Measurements from ENCODE around the gene INCA1. TPM values are rescaled to one million over a fixed set of nuclear protein-coding genes. Genes with fewer than 3 reads are reported as not detected.

Gene INCA1
- total RNA-seq, 6 donors from 2014 or later, result 1.4 to 32.5 (median 3.1) TPM

DNA sequence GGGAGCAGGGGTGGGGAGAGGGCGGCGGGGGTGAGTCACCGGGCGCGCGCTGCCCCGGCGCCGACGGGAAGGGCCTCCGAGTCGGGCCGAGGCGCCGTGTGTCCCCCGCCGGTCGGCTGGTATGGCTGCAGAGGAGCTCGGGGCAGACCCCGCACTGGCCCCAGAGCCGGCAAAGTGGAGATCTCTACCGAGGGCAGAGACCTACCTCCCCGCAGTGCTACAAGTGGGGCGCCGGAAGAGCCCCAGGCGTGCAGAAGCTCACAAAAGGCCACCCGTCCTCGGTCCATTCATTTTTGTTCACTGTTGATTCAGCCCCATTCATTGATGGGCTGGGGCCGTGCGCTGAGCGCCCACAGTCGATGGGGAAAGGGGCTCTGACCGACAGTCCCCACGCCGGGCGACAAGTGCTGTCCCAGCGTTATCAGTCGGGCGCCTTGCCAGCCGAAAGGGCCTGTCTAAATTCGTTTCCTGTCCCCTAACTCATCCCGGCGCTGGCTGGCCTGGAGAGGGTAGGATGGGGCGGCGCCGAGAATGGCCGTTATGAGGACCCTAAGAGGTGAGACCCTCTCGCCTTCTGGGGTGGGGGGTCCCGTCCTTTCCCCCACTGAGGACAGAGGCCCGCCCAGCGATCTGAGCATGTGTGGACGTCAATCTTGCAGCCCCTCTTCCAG is 47.1 kb downstream of the INCA1 start:
- DNase-seq, result peak; percentile 59 to 93
- 3 to 17% methylated on average over 7 to 38 of the region's 52 CpGs for WGBS, 2 donors
- H3K27ac ChIP-seq, result peak overlapping the region; percentile 97 to 100 (median 98)
- H3K4me3 ChIP-seq, result peak overlapping the region; percentile 49 to 100 (median 96)
- H3K27me3 ChIP-seq, result no peaks in the 10 kb centered on the region
- H3K4me1 ChIP-seq, result peaks cover 27 to 39% (median 34%) of the 10 kb centered on the region in 4 donors
- H3K36me3 ChIP-seq, result peaks cover 0 to 13% (median 10%) of the 10 kb centered on the region in 4 donors
- no peaks in the 10 kb centered on the region for H3K9me3 ChIP-seq
- TF ChIP-seq, protein P1, sequence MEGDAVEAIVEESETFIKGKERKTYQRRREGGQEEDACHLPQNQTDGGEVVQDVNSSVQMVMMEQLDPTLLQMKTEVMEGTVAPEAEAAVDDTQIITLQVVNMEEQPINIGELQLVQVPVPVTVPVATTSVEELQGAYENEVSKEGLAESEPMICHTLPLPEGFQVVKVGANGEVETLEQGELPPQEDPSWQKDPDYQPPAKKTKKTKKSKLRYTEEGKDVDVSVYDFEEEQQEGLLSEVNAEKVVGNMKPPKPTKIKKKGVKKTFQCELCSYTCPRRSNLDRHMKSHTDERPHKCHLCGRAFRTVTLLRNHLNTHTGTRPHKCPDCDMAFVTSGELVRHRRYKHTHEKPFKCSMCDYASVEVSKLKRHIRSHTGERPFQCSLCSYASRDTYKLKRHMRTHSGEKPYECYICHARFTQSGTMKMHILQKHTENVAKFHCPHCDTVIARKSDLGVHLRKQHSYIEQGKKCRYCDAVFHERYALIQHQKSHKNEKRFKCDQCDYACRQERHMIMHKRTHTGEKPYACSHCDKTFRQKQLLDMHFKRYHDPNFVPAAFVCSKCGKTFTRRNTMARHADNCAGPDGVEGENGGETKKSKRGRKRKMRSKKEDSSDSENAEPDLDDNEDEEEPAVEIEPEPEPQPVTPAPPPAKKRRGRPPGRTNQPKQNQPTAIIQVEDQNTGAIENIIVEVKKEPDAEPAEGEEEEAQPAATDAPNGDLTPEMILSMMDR (IDR thresholded peaks at IDR 0.05), result no peak
- no peak for TF ChIP-seq POLR2A (IDR thresholded peaks at IDR 0.05)
- no peak for TF ChIP-seq EP300 (IDR thresholded peaks at IDR 0.05)
- no peak for TF ChIP-seq POLR2AphosphoS5 (IDR thresholded peaks at IDR 0.05)
- ATAC-seq (ENCODE audit: low FRiP score in 2 of 2), result peak; percentile 19 to 58

DNA sequence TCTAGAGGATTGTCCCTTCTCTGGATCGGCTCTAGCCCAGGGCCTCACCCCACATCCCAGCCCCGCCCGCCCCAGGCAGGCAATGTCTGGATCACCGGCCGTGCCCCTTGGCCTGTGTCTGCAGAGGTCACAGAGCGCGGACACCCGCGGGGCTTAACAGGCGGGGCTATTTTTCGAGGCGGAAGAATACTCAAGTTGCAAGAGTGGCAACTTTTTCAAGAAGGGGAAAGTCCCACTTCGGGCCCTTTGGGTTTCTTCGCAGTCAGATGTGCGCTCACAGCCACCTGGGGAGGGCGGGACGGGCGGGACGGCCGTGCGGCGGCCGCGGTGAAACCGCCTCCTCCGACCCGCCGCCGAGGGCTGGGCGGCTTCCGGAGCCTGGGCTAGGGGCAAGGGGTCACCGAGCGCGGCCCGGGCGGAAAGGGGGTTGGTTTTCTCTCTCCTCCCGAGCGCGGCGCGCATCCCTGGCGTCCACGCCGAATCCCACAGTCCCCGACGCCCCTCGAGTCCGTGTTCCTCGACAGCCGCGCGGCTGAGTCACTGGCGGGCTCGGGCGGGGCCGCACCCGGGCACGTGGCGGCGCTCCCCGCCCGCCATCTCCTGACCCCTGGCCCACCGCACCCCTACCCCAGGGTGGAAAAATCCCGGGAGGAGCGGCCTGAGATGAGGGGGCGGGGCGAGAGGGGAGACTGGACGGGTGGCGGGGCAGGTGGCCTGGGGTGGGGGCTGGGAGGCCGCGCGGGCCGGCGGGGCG is 47.8 kb downstream of the INCA1 start:
- peak overlapping the region; percentile 49 to 100 (median 96) for H3K4me3 ChIP-seq
- H3K36me3 ChIP-seq, result peaks cover 2 to 20% (median 15%) of the 10 kb centered on the region in 4 donors
- H3K27me3 ChIP-seq, result no peaks in the 10 kb centered on the region
- peak in 1 of 4 donors; percentile 55 for TF ChIP-seq POLR2A (IDR thresholded peaks at IDR 0.05)
- peak; percentile 6 to 51 for TF ChIP-seq POLR2AphosphoS5 (IDR thresholded peaks at IDR 0.05)
- TF ChIP-seq EP300 (IDR thresholded peaks at IDR 0.05), result no peak
- TF ChIP-seq, protein P1 (IDR thresholded peaks at IDR 0.05), result peak in 2 of 6 experiments; percentile 16 to 17
- DNase-seq (peak; percentile 89 to 94), ATAC-seq (ENCODE audit: low FRiP score in 2 of 2) (peak; percentile 35 to 72)
- 0 to 3% methylated on average over 5 to 18 of the region's 75 CpGs for WGBS, 2 donors
- no peaks in the 10 kb centered on the region for H3K9me3 ChIP-seq
- H3K4me1 ChIP-seq, result peaks cover 35 to 47% (median 41%) of the 10 kb centered on the region in 4 donors
- peak overlapping the region; percentile 97 to 100 (median 98) for H3K27ac ChIP-seq

DNA sequence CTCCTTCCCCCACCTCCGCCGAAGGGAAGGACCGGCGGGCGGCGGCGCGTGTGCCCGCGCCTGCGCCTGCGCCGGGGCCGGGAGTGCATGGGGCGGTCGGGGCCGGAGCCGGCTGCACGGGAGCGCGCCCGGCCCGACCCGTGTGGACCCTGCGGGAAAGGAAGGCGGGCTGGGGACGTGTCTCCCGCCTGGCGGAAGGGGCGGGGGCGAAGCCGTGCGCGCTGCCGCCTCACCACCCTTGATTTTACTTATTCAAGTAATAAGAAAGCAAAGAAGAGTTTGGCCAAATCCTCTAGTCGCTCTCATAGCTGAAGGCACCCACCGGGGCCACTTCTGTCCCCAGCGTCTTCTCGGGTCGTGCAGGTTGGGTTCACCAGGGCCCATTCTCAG is 48.4 kb downstream of the INCA1 start:
- DNase-seq (peak; percentile 88 to 97), ATAC-seq (ENCODE audit: low FRiP score in 2 of 2) (peak; percentile 87)
- Histone ChIP-seq H3K9me3 (no peaks in the 10 kb centered on the region), H3K4me3 (peak overlapping the region; percentile 49 to 100 (median 96)), H3K4me1 (peaks cover 40 to 52% (median 46%) of the 10 kb centered on the region in 4 donors), H3K36me3 (peaks cover 2 to 26% (median 20%) of the 10 kb centered on the region in 4 donors), H3K27me3 (no peaks in the 10 kb centered on the region), H3K27ac (peak overlapping the region; percentile 97 to 100 (median 98))
- 0 to 1% methylated on average over 29 to 38 of the region's 40 CpGs for WGBS, 2 donors
- TF ChIP-seq POLR2A (IDR thresholded peaks at IDR 0.05) (peak in 3 of 4 donors; percentile 11 to 72 (median 38)), EP300 (IDR thresholded peaks at IDR 0.05) (no peak), POLR2AphosphoS5 (IDR thresholded peaks at IDR 0.05) (peak in 1 of 2 donors; percentile 59)
- TF ChIP-seq, protein P1 (IDR thresholded peaks at IDR 0.05), result peak in 2 of 6 experiments; percentile 13 to 16

DNA sequence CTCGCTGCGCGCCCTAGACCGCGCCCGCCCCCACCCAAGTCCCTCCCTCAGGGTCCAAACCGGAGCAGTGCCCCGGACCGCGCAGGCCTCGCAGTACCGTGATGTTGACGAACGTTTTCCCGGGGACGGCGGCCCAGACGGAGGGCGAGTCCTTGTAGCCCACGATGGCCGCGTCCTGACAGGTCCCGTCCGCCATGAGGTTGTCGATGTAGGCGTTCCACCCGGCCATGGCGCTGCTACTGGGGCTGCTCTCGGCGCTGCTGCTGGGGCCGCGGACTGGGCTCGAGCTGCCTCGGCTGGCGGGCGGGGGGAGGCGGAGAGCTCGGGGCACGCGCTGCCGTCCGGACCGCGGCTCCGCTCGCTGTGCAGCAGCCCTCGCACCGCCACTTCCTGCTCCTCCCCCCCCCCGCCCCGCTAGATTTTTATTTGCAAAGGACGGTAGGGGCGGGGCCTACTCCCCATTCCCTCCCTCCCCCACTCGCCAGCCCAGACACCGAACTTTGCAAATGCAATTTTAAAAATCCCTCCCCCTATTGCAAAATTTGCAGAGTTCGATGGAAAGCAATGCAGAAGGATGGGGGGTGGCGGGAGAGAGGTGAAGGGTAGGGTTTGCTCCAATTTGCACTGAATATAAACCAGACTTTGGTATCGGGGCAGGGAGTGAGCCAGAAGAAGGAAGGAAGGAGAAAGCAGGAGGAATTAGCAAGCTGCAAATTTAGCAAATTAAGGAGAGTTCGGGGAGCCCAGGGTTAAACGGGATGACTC is 49.0 kb downstream of the INCA1 start, which contains the start of gene PFN1:
Gene PFN1 (minus strand): TSS at position 365 of the 765 bp plus-strand sequence. CDS start 136 bp downstream, at position 229.
- Histone ChIP-seq H3K27me3 (no peaks in the 10 kb centered on the region), H3K4me1 (peaks cover 44 to 58% (median 51%) of the 10 kb centered on the region in 4 donors), H3K4me3 (peak within 1 kb of the TSS; percentile 95 to 100 (median 97)), H3K36me3 (peaks cover 3 to 32% (median 25%) of the 10 kb centered on the region in 4 donors), H3K27ac (peak within 1 kb of the TSS; percentile 97 to 100 (median 98)), H3K9me3 (no peaks in the 10 kb centered on the region)
- TF ChIP-seq, protein P1 (IDR thresholded peaks at IDR 0.05), result peak in 1 of 6 experiments; percentile 12
- peak; percentile 74 to 96 (median 84) for TF ChIP-seq POLR2A (IDR thresholded peaks at IDR 0.05)
- TF ChIP-seq EP300 (IDR thresholded peaks at IDR 0.05), result peak in 1 of 4 donors; percentile 13
- TF ChIP-seq POLR2AphosphoS5 (IDR thresholded peaks at IDR 0.05), result peak; percentile 78 to 79
- WGBS, 2 donors, result 0 to 1% methylated on average over 8 to 15 of the region's 59 CpGs
- peak; percentile 94 for DNase-seq
- peak; percentile 85 to 91 for ATAC-seq (ENCODE audit: low FRiP score in 2 of 2)

All from upper lobe of left lung (tissue), 6 donors.